ENCODE results near the gene DCAF15.
"Not testable (repeated sequence)": the region's sequence is repeated elsewhere in the genome, so short reads cannot be mapped to it uniquely, and the experiment has no call there.

The DCAF15 gene

DNA sequence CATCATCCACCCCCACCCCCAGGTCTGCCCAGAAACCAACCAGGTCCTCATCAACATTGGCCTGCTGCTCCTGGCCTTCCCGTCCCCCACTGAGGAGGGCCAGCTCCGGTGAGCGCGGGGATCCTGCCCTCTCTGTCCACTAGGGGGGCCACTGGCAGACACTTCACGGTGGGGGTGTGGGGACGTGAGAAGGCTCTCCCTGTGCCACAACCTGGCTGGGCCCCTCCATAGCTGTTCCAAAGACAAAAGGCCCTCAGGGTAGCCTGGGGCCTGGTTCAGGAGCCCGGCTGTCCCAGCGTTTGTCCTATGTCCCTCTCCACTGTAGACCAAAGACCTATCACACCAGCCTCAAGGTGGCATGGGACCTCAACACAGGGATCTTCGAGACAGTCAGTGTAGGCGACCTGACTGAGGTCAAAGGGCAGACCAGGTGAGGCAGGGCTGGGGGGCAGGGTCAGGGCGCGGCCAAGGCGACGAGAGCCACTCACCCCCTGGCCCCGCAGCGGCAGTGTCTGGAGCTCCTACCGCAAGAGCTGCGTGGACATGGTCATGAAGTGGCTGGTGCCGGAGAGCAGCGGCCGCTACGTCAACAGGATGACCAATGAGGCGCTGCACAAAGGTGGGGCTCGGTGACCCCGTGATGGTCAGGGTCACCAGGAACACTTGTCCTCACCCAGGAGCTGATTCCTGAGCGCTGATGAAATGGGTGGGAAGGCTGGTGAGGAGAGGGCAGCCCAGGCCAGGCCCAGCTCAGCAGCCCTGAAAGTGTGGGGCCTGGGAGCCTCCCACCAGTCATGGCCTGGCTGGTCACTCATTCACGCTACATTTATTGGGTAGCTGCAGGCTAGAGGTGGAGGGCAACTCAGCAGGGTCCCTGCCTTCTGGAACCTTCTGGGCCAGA lies 7.9 kb downstream of the DCAF15 start:
- DNase-seq (ENCODE audit: low read depth), result no peak

DNA sequence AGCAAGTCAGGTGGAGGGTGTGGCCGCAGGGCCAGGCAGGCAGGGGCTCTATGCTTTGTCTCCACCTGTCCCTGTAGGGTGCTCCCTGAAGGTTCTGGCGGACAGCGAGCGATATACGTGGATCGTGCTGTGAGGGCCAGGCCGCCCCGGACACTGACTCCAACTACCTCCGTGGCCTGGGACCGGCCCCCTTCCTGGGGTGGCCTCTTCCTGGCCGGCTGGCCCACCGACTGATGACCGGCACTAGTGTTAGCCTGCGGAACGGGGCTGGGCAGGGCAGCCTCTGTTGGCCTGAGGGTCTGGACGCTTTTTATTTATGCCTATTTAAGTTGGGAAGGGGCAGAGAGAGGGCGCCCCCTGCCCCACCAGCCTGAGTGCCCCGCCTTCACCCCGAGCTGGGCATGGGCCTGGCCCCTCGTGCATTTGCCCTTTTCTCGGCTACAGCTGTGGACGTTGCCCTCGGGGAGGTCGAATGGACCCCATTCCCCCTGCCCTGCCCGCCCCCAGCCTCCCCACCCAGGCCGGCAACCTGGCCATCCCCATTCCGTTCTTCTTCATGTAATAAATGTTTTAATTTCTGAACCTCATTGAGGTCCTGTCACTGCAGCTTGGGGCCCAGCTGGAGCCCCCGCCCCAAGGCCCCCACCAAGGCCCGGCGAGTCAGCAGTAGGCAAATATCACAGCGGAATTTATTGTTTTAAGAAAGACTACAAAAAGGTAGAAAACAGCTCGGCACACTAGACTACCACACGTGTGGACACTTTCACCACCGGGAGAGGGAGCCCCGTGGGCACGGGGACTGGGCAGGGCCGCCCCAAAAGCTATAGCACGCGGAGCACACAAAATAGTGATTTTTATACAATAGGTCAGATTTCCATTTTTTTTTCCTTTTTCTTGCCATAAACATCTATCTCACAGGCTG lies 8.8 kb downstream of the DCAF15 start:
- no peak for DNase-seq (ENCODE audit: low read depth)

DNA sequence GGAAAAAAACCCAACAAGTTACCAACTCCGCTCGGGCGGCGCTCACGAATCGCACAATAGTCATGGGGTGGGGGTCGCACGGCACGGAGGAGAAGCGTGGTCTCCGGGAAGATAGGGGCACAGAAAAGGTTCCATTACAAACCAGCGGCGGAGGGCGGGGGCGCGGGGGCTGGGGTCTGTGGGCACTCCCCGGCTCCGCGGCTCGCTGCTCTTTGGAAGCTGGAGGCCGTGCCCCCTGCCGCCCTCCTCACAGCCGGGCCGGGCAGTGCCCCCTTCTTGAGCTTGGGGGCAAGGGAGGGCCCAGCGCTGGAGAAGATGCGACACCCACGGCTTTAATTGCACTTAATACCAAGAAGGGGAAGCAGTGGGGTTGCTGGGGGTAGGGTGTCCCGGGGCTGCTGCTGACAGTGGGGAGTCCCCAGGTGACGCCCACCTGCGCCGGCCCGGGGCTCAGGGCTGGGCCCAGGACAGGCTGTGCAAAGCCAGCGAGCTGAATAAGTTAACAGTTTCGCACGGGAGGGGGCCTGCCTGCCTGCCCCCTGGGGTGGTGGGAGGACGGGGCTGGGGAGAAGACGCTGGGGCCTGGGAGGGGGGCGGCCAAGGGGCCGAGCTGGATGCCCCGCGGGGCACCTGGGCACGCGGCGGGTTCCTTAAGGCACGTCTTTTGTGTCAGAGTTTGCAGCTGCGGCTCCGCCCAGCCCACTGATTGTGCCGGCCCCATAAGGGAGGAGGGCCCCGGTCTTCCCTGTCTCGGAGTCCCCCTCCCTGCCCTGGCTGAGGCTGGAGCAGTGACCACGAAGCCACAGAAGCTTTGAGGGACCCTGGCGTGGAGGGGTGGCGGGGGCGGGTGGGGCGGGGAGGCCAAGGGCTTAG lies 9.8 kb downstream of the DCAF15 start:
- no peak for DNase-seq (ENCODE audit: low read depth)

DNA sequence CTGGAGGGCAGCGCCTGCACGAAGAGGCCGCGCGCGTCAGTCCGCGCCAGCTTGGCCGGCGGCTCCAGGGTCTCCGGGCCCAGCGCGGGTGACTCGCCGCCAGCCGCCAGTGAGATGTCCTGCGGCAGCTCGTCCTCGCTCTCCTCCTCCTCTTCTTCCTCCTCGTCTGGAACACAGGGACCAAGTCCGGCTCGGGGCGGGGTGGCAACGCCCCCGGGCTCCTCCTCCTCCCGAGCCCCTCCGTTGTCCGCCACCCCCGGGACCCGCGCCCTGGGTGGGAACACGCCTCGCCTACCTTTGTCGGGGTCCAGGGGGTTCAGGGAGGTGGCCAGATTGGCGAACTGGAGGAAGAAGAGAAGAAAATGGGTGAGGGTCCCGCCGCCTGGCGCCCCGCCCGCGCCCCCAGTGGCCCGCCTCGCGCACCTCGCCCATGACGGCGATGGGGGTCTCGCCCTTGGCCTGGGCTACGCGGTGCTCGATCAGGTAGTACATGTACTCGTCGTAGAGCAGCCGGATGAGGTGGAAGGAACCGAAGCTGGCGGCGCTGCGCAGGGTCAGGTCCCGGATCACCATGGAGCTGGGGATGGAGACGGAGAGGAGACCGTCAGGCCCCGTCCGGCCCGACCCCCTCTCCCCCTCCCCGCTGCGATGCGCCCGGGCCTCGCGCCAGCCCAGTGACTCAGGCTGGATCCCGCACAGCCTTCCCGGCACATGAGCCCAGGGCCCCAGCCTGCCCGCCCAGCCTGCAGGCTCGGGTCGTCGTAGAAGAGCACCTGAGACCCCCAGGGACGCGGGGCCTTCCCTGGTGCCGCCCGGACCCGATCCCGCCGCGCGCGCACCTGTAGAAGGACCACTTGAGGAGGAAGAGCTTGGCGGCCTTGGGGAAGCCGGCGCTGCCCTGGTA lies 10.6 kb downstream of the DCAF15 start:
- DNase-seq (ENCODE audit: low read depth), result no peak

DNA sequence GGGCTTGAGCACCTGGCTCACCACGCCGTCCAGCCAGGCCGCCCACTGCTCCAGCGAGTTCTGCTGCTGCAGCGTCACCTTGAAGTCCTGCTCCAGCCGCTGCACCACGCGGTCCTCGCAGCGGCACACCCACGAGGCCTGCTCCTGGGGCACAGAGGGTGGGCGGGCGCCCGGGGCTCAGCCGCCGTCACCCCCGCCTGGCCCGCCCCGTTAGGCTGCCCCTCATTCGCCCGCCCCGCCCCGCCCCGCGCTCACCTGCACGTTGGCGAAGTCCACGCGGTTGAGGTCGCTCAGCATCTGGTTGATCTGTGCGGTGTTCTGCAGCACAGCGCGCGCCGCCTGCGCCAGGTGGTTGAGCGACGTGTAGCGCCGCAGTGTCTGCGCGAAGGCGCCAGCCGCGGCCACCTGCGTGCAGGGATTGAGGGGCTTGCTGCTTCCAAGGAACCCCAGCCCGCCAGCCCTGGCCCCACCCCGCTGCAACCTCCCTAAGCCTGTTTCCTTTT lies 11.3 kb downstream of the DCAF15 start:
- DNase-seq (ENCODE audit: low read depth), result no peak

DNA sequence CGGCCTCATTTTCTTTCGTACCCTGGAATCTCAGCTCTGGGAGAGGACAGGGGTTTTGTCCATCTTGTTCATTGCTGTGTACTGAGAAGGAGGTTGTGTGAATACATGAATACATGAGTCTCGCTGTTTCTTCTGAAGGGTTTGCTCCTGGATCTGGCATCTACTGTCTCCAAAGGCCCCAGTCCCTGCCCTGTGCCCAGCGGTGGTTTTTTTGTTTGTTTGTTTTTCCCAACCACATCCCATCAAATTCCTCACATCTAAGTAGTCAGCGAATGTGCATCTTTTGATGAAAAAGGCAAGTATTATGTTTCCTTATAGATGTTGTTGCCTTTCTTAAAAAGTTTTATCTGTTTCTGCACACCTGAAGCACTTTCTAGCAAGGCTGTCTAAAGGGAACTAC lies 12.5 kb downstream of the DCAF15 start:
- no peak for DNase-seq (ENCODE audit: low read depth)

DNA sequence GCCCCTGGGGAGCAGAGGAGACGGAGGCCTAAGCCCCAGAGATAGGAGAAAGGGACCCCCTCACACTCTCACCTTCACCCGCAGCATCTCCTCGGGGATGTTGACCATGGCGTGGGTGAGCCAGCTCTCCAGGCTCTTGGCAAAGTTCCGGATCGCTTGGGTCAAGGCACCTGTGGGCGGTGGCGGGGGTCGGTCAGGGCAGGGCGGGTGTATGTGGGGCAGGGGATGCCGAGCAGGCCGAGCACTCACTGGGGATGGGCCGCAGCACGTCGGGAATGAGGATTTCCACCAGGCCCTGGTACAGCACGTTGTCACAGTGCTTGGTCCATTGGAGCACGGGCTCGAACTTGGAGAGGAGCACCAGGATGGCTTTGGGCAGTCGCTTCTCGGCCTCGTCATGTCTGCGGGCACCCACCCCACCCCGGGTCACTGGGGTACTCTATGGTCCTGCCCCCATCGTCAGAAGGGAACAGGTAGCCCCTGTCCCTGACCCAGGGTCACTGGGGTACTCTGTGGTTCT lies 13.1 kb downstream of the DCAF15 start:
- DNase-seq (ENCODE audit: low read depth), result no peak

DNA sequence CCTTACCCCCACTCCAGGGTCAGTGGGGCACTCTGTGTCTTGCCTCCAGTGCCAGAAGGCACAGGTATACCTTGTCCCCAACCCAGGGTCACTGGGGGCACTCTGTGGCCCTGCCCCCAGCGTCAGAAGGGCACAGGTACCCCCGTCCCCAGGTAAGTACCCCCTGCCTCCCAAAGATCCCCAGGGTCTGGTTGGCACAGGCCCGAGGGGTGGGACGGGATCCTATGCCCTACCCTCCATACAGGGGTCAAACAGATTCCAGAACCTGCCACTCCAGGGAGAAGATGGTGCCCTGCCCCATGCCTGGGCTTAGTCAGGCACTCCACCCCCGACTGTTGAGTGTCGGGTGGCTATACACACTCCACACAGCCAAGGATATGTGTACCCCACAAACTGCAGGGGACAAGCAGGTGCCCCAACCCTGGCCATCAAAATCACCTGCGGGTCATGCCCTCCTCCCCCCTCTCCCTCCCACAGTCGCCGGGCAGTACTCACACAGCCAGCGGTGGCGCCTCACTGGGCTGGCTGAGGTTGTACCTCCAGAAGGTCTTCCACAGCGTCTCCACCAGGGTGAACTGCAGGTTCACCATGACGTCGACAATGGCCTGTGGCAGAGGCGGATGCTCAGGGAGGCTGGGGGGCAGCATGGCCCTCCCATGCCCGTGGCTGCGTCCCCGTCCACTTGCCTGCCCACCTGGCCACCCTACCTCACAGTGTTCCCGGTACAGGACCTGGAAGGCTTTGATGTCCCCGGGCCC lies 13.8 kb downstream of the DCAF15 start:
- no peak for DNase-seq (ENCODE audit: low read depth)

DNA sequence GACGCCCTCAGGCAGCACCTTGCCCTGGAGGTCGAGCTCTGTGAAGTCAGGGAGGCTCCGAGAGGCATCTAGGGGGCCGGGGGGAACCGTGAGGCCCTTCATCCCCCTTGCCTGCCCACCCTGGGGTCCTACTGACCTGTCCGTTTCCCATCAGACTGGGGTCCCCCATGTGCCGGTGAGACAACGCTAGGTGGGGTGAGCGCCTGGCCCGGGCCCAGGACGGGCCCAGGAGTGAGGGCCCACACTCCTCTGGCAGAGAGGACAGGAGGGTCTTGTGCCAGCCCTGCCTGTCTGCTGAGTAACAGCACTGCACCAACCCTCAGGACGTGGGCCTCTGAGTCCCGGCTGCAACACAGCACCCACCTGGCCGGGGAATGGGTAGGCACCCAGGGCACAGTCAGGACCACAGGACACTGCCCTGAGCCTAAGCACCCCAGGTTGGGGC lies 14.4 kb downstream of the DCAF15 start:
- DNase-seq (ENCODE audit: low read depth), result no peak

DNA sequence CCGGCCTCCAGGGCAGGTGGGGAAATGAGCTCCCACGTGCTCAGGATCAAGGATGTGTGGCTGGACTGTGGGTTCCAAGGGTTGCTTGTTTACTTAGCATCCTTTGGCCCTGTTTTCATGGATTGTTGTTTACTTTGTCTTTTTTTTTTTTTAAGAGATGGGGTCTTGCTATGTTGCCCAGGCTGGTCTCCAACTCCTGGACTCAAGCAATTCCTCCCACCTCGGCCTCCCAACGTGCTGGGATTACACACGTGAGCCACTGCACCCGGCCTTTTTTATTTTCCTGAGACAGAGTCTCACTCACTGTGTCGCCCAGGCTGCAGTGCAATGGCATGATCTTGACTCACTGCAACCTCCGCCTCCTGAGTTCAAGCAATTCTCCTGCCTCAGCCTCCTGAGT lies 14.9 kb downstream of the DCAF15 start:
- not testable (repeated sequence) for DNase-seq (ENCODE audit: low read depth)

DNA sequence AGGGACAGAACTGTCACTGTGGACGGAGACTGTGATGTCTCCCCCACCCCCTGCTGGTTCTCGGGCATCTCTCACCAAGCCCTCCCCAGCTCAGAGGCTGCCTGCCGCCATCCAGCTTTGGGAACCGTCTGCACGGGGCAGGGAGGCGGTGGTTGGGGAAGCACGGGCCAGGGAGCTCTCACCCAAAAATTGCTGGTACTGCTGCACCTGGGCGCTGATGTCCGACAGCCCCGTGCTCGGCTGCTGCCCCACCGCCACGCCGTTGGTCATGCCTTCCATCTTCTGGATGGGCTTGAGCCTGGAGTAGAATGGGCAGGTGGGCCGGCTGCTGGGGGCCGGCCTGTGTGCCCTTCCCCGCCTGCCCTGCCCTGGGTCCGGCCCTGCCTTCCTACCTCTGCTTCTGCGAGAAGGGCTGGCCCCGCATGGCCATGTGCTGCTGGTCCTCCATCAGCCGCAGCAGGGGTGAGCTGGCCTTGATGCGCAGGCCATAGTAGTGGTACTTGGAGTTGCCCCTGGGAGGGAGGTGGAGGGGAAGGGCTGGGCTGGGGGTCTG lies 16.1 kb downstream of the DCAF15 start:
- DNase-seq (ENCODE audit: low read depth), result no peak

DNA sequence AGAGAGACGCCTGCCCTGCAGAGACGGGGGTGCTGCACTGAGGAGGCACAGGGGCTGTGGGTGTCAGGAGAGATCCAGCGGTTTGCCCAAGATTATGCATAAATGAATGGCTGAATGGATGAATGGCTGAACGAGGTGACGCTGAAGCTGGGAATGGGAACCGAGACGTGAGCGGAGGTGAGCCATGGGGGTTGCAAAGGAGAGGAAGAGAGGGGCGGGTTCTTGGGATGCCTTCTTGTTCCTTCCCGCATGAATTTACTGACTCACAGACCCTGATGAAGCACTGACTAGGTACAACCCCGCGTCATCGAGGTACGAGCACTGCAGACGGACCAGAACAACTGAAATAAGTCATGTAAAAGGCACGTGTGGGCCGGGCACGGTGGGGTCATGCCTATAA lies 16.7 kb downstream of the DCAF15 start:
- DNase-seq (ENCODE audit: low read depth), result no peak

DNA sequence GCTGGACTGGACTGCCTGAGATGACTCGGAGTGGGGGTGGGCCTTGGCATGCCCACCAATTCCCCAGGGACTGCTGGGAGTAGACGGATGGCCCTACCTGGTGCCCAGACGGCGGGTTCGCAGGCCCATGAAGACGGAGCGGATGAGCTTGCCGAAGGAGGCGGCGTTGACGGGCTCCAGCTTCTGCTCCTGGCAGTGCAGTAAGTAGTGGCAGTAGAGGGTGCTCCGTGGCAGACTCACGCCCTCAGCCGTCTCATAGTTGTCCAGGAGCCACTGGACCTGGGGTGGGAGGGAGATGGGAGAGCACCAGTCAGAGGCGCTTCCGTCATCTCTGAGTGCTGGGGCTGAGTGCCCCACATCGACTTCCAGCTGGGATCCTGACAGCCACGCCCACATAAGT lies 17.6 kb downstream of the DCAF15 start:
- DNase-seq (ENCODE audit: low read depth), result no peak

DNA sequence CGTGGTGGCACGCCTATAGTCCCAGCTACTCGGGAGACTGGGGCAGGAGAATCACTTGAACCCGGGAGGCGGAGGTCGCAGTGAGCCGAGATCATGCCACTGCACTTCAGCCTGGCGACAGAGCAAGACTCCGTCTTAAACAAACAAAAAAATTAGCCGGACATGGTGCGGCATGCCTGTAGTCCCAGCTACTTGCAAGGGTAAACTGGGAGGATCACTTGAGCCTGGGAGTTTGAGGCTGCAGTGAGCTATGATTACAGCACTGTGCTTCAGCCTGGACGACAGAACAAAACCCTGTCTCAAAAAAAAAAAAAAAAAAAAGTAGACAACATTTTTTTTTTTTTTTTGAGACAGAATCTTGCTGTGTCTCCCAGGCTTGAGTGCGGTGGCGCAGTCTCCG lies 19.6 kb downstream of the DCAF15 start:
- not testable (repeated sequence) for DNase-seq (ENCODE audit: low read depth)

DNA sequence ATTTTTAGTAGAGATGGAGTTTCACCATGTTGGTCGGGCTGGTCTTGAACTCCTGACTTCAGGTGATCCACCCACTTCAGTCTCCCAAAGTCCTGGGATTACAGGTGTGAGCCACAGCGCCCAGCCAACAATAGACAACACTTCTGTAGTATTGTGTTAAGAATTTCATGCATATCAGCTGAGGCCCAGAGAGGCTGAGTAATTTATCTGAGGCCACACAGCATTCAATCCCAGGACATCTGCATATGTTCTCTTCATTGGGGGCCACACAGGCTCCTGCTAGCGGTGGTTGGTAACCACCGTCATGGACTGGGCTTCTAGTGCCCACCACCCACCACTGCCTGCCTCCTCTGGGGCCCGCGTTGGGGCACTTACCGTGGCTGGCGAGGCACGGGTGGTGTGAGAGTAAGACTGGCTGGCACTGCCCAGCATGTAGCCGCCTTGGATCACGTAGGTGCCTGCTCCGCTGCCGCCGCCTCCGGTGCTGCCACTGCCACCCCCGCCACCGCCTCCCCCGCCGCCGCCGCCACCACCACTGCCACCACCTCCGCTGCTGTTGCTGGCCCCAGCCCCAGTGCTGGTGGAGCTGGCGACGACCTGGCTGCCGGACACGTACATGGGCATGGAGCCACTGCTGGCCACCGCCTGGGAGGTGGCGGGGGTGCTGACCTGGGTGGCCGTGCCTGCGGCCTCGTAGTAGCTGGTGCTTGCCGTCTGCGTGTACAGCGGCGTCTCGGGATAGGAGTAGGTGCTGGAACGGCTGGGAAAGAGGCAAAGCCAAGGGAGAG lies 20.3 kb downstream of the DCAF15 start:
- no peak for DNase-seq (ENCODE audit: low read depth)

DNA sequence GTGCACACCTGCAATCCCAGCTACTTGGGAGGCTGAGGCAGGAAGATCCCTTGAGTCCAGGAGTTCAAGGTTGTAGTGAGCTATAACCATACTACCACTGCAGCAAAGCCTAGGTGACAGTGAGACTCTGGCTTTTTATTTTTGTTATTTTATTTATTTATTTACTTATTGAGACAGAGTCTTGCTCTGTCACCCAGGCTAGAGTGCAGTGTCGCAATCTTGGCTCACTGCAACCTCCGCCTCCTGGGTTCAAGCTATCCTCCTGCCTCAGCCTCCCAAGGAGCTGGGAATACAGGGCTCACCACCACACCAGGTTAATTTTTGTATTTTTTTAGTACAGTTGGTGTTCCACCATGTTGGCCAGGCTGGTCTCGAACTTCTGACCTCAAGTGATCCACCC lies 21.2 kb downstream of the DCAF15 start:
- DNase-seq (ENCODE audit: low read depth), result not testable (repeated sequence)

DNA sequence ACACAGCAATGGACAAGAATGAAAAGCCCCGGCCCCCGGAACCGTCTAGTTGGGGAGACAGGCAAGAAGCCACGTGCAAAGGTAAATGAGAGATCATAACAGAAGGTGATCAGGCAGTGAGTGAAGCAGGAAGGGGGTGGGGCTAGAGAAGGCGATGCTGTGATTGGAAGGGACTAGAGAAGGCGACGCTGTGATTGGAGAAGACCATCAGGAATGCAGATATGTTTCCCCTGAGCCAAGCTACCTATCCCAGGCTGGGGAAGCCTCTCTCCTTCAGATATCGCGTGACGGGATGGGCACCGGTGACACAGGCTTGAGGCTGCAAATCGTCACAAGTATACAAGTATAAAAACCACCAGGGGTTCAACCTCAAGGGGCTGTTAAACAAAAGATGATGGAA lies 21.8 kb downstream of the DCAF15 start:
- DNase-seq (ENCODE audit: low read depth), result no peak

DNA sequence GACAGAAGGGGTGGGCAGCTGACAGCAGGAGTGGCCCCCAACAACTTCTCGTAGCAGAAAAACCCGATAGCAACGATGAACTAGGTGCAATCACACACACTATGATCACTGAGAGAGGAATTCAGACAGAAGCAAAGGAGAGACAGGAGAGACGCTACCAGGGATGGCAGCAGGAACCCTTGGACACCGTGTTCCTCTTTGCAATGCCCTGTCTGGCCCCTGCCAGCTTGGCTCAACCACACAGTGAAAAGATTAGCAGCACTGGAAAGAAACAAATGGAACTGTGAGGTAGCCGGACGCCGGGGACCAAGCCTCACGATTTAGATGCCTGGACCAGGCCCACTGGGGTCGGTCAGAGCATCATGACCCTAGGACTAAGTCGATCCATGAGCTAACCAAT lies 23.6 kb downstream of the DCAF15 start:
- DNase-seq (ENCODE audit: low read depth), result no peak

DNA sequence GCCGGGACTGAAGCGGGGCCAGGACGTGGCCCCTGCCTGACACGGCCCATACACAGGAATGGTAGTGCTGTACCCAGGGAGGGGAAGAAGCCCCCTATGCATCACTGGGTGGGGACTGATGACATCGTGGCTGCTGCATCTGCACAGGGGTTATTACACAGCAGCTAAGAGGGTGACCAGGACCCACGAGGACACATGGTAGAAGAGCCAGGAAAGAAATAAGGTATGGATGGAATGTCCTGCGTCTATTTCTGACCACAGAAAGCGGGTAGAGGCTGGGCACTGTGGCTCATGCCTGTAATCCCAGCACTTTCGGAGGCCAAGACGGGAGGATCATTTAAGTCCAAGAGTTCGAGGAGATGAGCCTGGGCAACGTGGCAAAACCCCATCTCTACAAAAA lies 24.1 kb downstream of the DCAF15 start:
- DNase-seq (ENCODE audit: low read depth), result no peak

Data from HS-27A (cell line).